HEK293T (cell line): ENCODE data around the gene JARID2.

ENCODE experiments used
- ARNT ChIP-seq: fragments of 450-650 bp; IDR thresholded peaks from 2 replicates; pipeline ENCODE4 v1.6.1; 2017; ENCODE audit warnings: mild to moderate bottlenecking
- BHLHE40 ChIP-seq: fragments of 450-650 bp; IDR thresholded peaks from 2 replicates; pipeline ENCODE4 v1.6.1; 2016; ENCODE audit warnings: mild to moderate bottlenecking, moderate library complexity, borderline replicate concordance
- CTBP1 ChIP-seq: fragments of 450-650 bp; IDR thresholded peaks from 2 replicates; pipeline ENCODE4 v1.6.1; 2016; ENCODE audit warnings: borderline replicate concordance
- ELF4 ChIP-seq: fragments of 450-650 bp; IDR thresholded peaks from 2 replicates; pipeline ENCODE4 v1.6.1; 2017; ENCODE audit warnings: antibody characterized with exemption
- FOXK2 ChIP-seq: fragments of 450-650 bp; IDR thresholded peaks from 2 replicates; pipeline ENCODE4 v1.6.1; 2016; ENCODE audit warnings: mild to moderate bottlenecking
- FOXM1 ChIP-seq: fragments of 450-650 bp; IDR thresholded peaks from 2 replicates; pipeline ENCODE4 v1.6.1; 2017; ENCODE audit warnings: mild to moderate bottlenecking, borderline replicate concordance
- SP1 ChIP-seq: fragments of 450-650 bp; IDR thresholded peaks from 2 replicates; pipeline ENCODE4 v1.6.1; 2017
- SUZ12 ChIP-seq: fragments of 450-650 bp; IDR thresholded peaks from 2 replicates; pipeline ENCODE4 v1.6.1; 2016; ENCODE audit warnings: mild to moderate bottlenecking
- TARDBP ChIP-seq: fragments of 450-650 bp; IDR thresholded peaks from 2 replicates; pipeline ENCODE4 v1.6.1; 2016
- ZNF384 ChIP-seq: fragments of 450-650 bp; IDR thresholded peaks from 2 replicates; pipeline ENCODE4 v1.6.1; 2016
- TF ChIP-seq, protein P1 (sequence below): fragments of 450-650 bp; IDR thresholded peaks from 2 replicates; pipeline ENCODE4 v1.6.1; 2016

DNA sequence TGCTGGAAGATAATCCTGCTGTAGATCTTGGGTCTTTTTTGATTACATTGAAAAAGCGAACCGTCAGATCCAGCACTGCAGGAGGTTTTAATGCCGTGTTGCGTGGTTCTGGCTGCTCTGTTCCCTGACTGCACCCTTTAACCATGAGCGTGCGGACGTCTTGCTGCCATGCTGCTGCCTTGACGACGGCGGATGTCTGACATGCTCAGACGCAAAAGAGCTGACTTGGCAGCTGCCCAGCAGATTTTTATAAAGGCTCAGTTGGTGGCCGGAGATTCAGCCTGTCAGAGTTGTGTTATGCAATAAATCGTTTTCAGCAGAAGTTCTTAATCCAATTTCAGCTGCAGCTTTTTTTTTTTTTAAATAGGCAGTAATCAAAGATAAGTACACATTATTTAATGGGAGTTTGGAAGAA lies 119.4 kb downstream of the JARID2 start:
- TF ChIP-seq FOXK2 (no peak), ELF4 (no peak), SP1 (no peak), BHLHE40 (no peak), FOXM1 (no peak), ZNF384 (peak; percentile 90), ARNT (peak; percentile 88), TARDBP (no peak), SUZ12 (no peak), CTBP1 (no peak)
- TF ChIP-seq, protein P1, sequence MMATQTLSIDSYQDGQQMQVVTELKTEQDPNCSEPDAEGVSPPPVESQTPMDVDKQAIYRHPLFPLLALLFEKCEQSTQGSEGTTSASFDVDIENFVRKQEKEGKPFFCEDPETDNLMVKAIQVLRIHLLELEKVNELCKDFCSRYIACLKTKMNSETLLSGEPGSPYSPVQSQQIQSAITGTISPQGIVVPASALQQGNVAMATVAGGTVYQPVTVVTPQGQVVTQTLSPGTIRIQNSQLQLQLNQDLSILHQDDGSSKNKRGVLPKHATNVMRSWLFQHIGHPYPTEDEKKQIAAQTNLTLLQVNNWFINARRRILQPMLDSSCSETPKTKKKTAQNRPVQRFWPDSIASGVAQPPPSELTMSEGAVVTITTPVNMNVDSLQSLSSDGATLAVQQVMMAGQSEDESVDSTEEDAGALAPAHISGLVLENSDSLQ = peak; percentile 96
